ENCODE data around the gene ASB1.
"Not testable (repeated sequence)": the region's sequence is repeated elsewhere in the genome, so short reads cannot be mapped to it uniquely, and the experiment has no call there.

ASB1 gene

GRCh38 chr2:238404406-238405216, 22.1 kb upstream of the ASB1 start:
- DNase-seq, result no peak

GRCh38 chr2:238405217-238405555, 21.5 kb upstream of the ASB1 start:
- DNase-seq, result not testable (repeated sequence)

GRCh38 chr2:238406221-238406997, 20.3 kb upstream of the ASB1 start:
- DNase-seq, result no peak

DNA sequence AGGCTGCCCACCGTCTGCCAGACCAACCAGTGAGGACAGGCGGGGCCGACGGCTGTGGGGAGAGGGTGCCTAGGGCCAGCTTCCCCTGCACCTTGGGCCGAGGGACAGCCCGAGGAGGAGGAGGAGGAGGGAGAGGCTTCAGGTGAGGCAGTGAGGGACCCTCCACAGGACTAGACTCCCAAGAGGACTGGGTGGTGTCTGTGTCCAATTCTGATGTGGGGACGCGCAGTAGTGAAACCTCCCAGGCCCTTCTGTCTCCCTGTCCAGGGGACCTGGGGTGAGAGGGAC, 19.8 kb upstream of the ASB1 start:
- no peak for DNase-seq

DNA sequence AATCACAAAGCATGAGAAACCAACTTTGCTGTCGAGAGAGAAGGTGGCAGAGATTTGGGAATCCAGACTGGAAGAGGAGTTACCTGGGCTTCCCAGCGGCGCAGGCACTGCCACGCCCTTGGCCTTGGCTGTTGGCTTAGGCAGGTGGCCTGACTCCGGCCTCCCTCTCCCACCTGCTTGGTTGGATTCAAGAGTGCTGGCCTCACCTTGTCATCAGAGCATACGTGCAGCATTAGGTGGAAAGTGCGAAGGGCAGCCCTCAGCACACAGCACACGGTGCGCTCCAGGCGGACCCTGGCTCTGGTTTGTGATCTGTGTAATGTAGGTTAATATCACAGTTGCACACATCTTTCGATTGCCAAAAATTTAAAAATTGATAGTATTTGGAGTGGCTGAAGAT, 19.2 kb upstream of the ASB1 start:
- DNase-seq, result no peak

DNA sequence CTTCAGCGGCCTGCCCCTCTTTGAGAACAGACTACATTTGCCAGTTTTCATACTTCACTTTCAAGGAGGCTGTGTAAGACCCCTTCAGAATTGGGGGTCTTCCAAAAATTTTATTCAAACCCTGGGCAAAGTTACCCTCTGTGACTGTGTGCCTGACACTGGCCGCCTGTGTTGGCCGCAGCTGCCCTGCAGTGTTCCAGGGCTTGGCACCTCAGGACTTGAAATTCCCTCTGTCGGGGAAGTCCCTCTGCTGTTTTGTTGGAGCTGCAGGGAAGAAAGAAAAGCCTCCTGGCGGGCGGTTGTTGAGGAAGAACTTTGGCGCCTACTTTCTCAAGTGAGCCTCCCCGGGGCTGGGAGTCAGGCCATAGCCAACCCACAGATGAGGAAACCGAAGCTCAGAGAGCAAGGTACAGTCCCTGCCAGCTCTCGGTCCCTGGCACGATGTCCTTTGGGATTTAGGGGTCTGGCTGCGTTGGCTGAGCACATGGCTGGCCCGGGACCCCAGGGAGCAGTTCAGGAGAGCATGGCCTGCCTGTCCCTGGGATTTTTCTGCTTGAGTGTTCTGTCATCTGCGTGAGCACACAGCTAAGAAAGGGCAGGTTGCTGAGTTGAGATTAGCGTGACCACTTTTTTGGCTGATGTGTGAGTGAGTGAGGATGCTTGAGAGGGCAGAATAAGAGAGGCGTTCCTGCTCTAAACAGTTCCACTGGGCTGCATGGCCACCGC, 17.9 kb upstream of the ASB1 start:
- no peak for DNase-seq

DNA sequence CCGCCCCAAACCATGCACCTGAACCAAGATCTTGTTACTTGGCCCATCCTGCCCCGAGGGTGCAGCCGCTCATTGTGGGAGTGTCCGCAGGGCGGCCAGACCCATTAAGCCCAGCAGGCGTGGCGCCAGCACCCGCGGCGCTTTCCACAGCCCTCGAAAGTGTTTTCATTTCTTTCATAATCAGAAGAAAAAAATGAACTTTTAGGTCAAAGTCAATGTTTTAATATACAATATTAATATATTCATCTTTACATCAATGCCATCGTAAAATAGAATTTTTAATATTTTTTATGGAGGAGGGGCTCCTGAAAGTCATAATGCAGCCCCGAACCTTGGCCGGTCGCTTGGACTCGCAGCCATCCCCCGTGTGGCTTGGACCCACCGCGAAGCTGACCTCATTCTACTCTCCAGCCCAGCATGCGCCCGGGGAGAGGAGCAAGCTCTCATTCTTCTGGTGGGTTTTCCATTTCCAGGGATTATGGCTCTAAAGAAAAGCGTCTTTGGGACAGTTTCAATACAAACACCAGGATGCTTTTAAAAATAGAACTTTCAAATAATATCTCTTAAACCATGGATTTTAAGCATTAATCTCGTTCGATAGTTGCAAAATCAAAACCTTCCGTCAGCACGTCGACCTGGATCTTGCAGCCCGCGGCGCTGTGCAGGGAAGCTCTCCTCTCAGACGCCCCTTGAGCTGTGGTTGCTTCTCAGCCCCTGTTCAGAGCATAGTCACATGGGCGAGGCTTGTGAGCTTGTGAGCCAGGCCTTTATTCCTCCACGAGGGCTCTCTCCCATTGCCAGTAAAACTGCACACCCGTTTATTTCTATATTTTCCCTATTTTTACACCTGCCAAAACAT, 17.2 kb upstream of the ASB1 start:
- DNase-seq, result no peak

DNA sequence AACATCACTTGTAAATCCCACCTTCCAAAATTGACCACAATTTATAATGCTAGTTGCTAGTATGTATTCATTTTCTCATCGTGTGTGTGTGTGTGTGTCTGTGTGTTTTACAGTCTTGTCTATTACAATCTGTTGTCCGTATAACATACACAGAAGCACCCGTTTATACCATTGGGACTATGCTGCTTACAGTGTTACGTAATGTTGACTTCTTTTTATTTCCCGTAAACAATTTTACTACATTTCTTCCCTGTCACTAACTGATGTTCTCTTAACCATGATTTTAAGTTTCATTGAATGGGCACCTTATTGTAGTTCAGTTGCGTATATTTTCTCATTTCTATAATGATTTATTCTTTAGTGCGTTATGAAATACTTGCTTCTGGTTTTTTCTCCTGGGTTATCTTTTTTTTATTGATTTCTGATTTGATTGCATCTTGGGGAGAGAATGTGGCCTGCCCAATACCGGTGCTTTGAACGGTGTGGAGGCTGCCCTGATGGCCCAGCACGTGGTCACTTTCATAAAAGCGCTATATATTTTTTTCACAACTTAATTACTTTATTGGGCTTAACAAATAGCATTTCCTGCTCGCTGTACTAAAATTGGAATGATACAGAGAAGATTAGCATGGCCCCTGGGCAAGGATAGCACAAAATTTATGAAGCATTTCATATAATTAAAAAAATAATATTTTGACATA, 14.5 kb upstream of the ASB1 start:
- no peak for DNase-seq

- peak; percentile 79 for DNase-seq
These were observed 13.4 kb upstream of the ASB1 start for GRCh38 chr2:238413368-238413767.

DNA sequence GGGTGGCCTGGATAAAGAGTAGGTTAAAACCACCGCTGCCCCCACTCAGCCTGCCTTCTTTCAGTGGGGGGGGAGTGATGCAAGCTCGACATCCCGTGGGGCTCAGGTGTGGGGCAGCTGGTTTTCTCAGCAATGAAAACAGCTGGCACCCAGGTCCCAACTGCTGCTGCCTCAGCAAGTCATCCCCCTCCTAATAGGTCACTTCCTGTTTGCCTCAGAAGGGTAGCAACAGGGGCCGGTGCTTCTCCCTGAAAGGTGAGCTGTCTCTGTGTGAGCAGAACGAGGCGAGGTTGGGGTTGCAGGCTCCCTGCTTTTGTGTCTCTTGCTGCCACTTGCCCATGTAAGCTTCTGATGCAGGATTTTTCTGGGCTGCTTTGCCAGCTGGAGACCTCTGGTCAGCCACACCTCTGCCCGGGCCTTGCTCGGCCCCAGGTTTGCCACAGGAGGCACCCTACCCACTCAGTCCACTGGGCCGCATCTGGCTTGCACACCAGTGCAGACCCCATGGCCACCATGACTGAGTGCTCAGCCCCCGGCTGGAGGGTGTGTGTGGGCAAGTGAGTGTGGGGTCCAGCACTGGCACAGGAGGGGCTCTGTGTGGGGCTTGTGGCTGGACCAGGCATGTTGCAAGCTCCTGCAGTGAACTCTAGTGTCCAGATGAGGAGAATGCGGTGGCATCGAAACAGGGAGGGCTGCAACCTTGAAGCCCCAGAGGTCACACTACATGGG, 11.5 kb upstream of the ASB1 start:
- no peak for DNase-seq

- DNase-seq, result no peak
These were observed 10.8 kb upstream of the ASB1 start for GRCh38 chr2:238415893-238416292.

GRCh38 chr2:238418196-238418998, 8.3 kb upstream of the ASB1 start:
- DNase-seq, result no peak

DNA sequence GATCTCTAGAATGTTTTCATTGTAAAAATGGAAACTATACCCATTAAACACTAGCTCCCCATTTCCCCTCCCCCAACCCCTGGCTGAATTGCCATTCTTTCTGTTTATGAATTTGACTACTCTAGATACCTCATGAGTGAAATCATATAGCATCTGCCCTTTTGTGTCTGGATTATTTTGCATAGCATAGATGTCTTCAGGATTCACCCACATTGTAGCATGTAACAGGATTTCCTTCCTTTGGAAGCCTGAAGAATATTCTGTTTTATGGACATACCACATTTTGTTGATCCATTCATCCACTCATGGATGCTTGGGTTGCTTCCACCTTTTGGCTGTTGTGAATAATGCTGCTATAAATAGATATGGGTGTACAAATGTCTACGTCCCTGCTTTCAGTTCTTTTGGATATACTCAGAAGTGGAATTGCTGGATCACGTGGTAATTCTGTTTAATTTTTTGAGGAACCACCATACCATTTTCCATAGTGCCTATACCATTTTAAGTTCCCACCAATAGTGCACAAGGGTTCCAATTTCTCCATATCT, 7.7 kb upstream of the ASB1 start:
- no peak for DNase-seq

DNA sequence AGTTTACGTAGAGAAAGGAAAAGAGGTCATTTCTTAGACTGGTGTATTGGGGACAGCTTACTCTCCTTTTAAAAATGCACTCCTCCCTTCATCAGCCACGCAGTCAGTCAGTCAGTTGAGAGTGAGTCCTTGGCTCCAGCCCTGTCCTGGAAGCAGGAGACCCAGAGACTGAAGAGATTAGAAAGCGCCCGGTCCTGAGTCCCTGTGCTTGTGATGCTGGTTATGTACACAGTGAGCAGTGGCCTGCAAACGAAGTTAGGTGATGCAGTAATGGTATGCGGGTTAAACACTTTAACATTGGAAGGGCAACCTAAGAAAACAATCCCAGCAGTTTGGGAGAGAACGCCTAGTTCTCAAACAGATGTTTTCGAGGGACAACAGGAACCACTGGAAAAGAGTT, 6.3 kb upstream of the ASB1 start:
- no peak for DNase-seq

DNA sequence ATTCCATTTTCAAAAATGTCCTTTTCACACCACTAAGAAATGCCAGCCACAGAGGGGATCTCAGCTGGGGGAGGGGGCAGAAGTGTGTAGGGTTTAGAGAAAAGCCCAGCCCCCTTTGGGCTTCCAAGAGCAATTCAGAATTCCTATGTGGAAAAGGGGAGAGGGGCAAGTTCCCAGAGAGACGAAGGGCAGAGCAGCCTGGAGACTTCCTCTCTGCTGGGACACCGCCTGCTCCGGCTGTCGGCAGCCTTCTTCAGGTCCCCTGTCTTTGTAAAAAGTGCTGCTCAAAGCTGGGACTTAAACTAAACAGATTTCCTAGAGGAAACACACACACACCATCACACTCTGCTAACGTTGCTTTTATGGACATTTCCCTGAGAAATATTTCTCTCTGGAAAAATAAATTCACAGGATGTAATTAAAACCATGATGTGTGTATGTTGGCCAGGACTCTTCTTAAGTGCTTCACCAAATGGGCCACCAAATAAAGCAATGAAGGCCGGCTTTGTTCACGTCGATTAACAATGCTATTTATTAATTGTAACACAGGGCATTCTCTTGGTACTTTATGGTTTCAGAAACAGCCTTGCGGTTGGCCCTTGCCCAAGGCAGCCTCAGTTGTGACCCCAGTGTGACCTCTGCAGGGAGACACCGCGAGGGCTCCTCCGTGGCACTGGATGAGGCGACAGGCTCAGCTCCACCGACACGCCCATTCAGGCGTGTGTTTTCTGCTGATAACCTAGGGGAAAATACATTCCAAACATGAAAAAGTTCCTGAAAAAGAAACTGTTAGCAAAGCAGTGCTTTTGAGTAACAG, 5.6 kb upstream of the ASB1 start:
- DNase-seq, result no peak

DNA sequence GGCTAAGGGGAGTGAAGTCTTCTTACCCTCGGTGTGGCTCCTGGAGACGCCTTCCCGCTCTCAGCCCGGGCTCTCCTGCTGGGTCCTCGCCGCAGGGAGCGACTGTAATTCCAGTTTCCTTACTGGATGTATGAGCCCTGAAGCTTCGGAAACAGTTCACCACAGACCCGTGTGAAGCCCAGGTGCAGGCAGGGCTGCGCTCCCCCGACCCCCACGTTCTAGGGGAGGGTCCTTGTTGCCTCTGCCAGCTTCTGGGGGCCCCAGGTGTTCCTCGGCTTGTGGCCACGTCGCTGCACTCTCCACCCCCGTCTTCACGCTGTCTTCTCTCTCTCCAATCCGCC, 5.1 kb upstream of the ASB1 start:
- DNase-seq, result no peak

DNA sequence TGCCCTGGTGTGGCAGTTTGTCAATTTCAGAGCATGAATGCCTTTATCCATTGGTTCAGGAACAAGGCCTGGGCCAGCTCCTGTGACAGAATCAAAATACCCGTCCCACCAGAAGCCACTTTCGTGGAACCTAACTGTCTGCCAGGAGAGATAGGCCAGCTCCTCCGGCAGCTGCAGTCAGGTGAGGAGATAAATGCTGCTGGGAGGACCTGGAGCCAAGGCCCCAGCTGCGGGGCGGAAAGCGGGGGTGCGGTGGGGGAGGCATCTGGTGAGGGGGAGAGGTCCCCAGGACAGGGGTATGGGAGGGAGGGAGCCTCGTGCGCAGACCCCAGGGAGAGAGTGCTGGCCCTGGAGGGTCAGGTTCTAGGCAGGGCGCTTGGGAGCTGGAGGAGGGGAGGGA, 4.4 kb upstream of the ASB1 start:
- DNase-seq, result no peak

GRCh38 chr2:238422940-238423339, 3.8 kb upstream of the ASB1 start:
- no peak for DNase-seq

- no peak for DNase-seq
These were observed 3.0 kb upstream of the ASB1 start for GRCh38 chr2:238423561-238424312.
